HG03108 (cell line): ENCODE data around the gene IQSEC3.
"Not testable (repeated sequence)": the region's sequence is repeated elsewhere in the genome, so short reads cannot be mapped to it uniquely, and the experiment has no call there.

Source experiments
- ATAC-seq: cut with Tn5 transposase; IDR thresholded peaks from one replicate; pipeline ENCODE4 v1.9.1; 2021; ENCODE audit warnings: moderate library complexity; ENCODE audit not compliant: unreplicated experiment

Gene IQSEC3

GRCh38 chr12:52902-53734 is 13.4 kb upstream of the IQSEC3 start:
- not testable (repeated sequence) for ATAC-seq

GRCh38 chr12:53735-54730 is 12.5 kb upstream of the IQSEC3 start:
- ATAC-seq, result no peak

GRCh38 chr12:54750-55535 is 11.6 kb upstream of the IQSEC3 start:
- no peak for ATAC-seq

- ATAC-seq, result no peak
Measured at GRCh38 chr12:56683-57346, 9.8 kb upstream of the IQSEC3 start.

GRCh38 chr12:57539-57938 is 9.0 kb upstream of the IQSEC3 start:
- ATAC-seq, result no peak

GRCh38 chr12:58832-59231 is 7.7 kb upstream of the IQSEC3 start:
- no peak for ATAC-seq

GRCh38 chr12:61845-62244 is 4.7 kb upstream of the IQSEC3 start:
- ATAC-seq, result not testable (repeated sequence)

- ATAC-seq, result not testable (repeated sequence)
Measured at GRCh38 chr12:65491-66063, 990 bp upstream of the IQSEC3 start.

- ATAC-seq, result not testable (repeated sequence)
Measured at GRCh38 chr12:66782-67504, 376 bp downstream of the IQSEC3 start.

GRCh38 chr12:69677-70076 is 3.1 kb downstream of the IQSEC3 start:
- ATAC-seq, result not testable (repeated sequence)

GRCh38 chr12:70541-70940 is 4.0 kb downstream of the IQSEC3 start:
- not testable (repeated sequence) for ATAC-seq

- not testable (repeated sequence) for ATAC-seq
Measured at GRCh38 chr12:72018-72417, 5.5 kb downstream of the IQSEC3 start.

- not testable (repeated sequence) for ATAC-seq
Measured at GRCh38 chr12:74420-75190, 8.0 kb downstream of the IQSEC3 start.

GRCh38 chr12:75541-75940 is 9.0 kb downstream of the IQSEC3 start:
- not testable (repeated sequence) for ATAC-seq

- not testable (repeated sequence) for ATAC-seq
Measured at GRCh38 chr12:76102-76501, 9.5 kb downstream of the IQSEC3 start.

- ATAC-seq, result not testable (repeated sequence)
Measured at GRCh38 chr12:76551-76950, 10.0 kb downstream of the IQSEC3 start.

- ATAC-seq, result not testable (repeated sequence)
Measured at GRCh38 chr12:77101-77719, 10.6 kb downstream of the IQSEC3 start.
